Measurements from ENCODE around the gene ADAMTS7.

- TF ChIP-seq TAF1 (IDR thresholded peaks at IDR 0.05; ENCODE audit: borderline replicate concordance, low read depth, low read length) (no peak), POLR2AphosphoS5 (IDR thresholded peaks at IDR 0.05; ENCODE audit: low read depth, low read length) (no peak)
These were observed 29.6 kb upstream of the ADAMTS7 start for GRCh38 chr15:78840661-78841375.
